GM15510 (cell line): Measurements from ENCODE around the gene OPA1.
A peak's percentile ranks its signal among the peaks of the same experiment; 100 is the strongest.

Experiments
- POLR2A ChIP-seq: IDR thresholded peaks from 3 replicates; pipeline ENCODE4 v1.6.1; 2011; ENCODE audit warnings: borderline replicate concordance; ENCODE audit not compliant: insufficient read length; ENCODE audit errors: extremely low read depth

OPA1 gene

GRCh38 chr3:193592841-193593667 lies at the start of gene OPA1:
Gene OPA1 (plus strand): TSS chr3:193593208. CDS start chr3:193593378, 170 bp downstream.
- TF ChIP-seq POLR2A = peak; percentile 84

- no peak for TF ChIP-seq POLR2A
Measured at GRCh38 chr3:193544289-193544688, 48.7 kb upstream of the OPA1 start.

- no peak for TF ChIP-seq POLR2A
Measured at GRCh38 chr3:193545304-193545703, 47.7 kb upstream of the OPA1 start.

- TF ChIP-seq POLR2A = no peak
Measured at GRCh38 chr3:193546129-193546528, 46.9 kb upstream of the OPA1 start.

GRCh38 chr3:193548406-193548805 lies 44.6 kb upstream of the OPA1 start:
- no peak for TF ChIP-seq POLR2A

- TF ChIP-seq POLR2A = no peak
Measured at GRCh38 chr3:193552923-193553322, 40.1 kb upstream of the OPA1 start.

GRCh38 chr3:193553586-193553985 lies 39.4 kb upstream of the OPA1 start:
- TF ChIP-seq POLR2A = no peak

GRCh38 chr3:193554811-193555210 lies 38.2 kb upstream of the OPA1 start, which contains the start of gene ATP13A4:
Gene ATP13A4 (minus strand): TSS chr3:193554895. CDS start chr3:193554799, 96 bp downstream.
- no peak for TF ChIP-seq POLR2A

- TF ChIP-seq POLR2A = no peak
Measured at GRCh38 chr3:193556841-193557240, 36.2 kb upstream of the OPA1 start.

- TF ChIP-seq POLR2A = no peak
Measured at GRCh38 chr3:193559100-193559499, 33.9 kb upstream of the OPA1 start.

GRCh38 chr3:193560091-193560490 lies 32.9 kb upstream of the OPA1 start:
- TF ChIP-seq POLR2A = no peak

- TF ChIP-seq POLR2A = no peak
Measured at GRCh38 chr3:193560870-193561269, 32.1 kb upstream of the OPA1 start.

GRCh38 chr3:193563426-193563825 lies 29.6 kb upstream of the OPA1 start:
- no peak for TF ChIP-seq POLR2A

GRCh38 chr3:193564012-193564411 lies 29.0 kb upstream of the OPA1 start:
- no peak for TF ChIP-seq POLR2A

GRCh38 chr3:193569119-193569518 lies 23.9 kb upstream of the OPA1 start:
- TF ChIP-seq POLR2A = no peak

GRCh38 chr3:193572426-193572908 lies 20.5 kb upstream of the OPA1 start:
- no peak for TF ChIP-seq POLR2A

- TF ChIP-seq POLR2A = no peak
Measured at GRCh38 chr3:193573403-193574191, 19.4 kb upstream of the OPA1 start.
